ENCODE measurements around the gene KDM3B.

DNA sequence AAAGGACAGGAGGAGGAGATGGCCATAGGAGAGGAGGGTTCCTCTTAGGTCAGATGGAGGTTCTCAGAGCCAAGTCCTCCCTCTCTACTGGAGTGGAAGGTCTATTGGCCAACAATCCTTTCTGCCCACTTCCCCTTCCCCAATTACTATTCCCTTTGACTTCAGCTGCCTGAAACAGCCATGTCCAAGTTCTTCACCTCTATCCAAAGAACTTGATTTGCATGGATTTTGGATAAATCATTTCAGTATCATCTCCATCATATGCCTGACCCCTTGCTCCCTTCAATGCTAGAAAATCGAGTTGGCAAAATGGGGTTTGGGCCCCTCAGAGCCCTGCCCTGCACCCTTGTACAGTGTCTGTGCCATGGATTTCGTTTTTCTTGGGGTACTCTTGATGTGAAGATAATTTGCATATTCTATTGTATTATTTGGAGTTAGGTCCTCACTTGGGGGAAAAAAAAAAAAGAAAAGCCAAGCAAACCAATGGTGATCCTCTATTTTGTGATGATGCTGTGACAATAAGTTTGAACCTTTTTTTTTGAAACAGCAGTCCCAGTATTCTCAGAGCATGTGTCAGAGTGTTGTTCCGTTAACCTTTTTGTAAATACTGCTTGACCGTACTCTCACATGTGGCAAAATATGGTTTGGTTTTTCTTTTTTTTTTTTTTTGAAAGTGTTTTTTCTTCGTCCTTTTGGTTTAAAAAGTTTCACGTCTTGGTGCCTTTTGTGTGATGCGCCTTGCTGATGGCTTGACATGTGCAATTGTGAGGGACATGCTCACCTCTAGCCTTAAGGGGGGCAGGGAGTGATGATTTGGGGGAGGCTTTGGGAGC lies 115.9 kb downstream of the KDM3B start:
- TF ChIP-seq POLR2A (IDR thresholded peaks at IDR 0.05; ENCODE audit: extremely low read depth, insufficient read length) (no peak), CTCF (IDR thresholded peaks at IDR 0.05; ENCODE audit: low read depth, low read length) (no peak), MYC (IDR thresholded peaks at IDR 0.05; ENCODE audit: low read depth, low read length) (no peak)
- TF ChIP-seq, protein P1, sequence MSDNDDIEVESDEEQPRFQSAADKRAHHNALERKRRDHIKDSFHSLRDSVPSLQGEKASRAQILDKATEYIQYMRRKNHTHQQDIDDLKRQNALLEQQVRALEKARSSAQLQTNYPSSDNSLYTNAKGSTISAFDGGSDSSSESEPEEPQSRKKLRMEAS (IDR thresholded peaks at IDR 0.05; ENCODE audit: low read depth, low read length) = no peak

All from NB4 (cell line).